GM23338 (cell line): Measurements from ENCODE around the gene TCF7L2. TPM values are rescaled to one million over a fixed set of nuclear protein-coding genes. Genes with fewer than 3 reads are reported as not detected.

Experiments used
- ATAC-seq: fragments of 200-7000 bp; cut with Tn5 transposase; 3 replicates; pipeline ENCODE4 v1.9.1; 2020
- DNase-seq: peaks from one replicate; pipeline ENCODE4 v3.0.0-alpha.2; 2015; ENCODE audit warnings: low spot score
- H2AFZ ChIP-seq: fragments of 200-600 bp; sonication (generic); 2 replicates; pipeline ENCODE4 v1.8.0; 2016; ENCODE audit warnings: antibody characterized with exemption, mild to moderate bottlenecking, moderate library complexity
- H3F3A ChIP-seq: fragments of 200-600 bp; sonication (generic); replicated peaks from 2 replicates; pipeline ENCODE4 v1.8.0; 2017; ENCODE audit warnings: antibody characterized with exemption, mixed run types, low read depth
- H3K27ac ChIP-seq: fragments of 200-600 bp; sonication (generic); 2 replicates; pipeline ENCODE4 v1.6.1; 2016; ENCODE audit warnings: low read depth
- H3K27me3 ChIP-seq: fragments of 200-600 bp; sonication (generic); 2 replicates; pipeline ENCODE4 v1.8.0; 2016; ENCODE audit warnings: mild to moderate bottlenecking, mixed run types, moderate library complexity; ENCODE audit not compliant: insufficient read depth
- H3K36me3 ChIP-seq: fragments of 200-600 bp; sonication (generic); 2 replicates; pipeline ENCODE4 v1.8.0; 2016; ENCODE audit warnings: mild to moderate bottlenecking; ENCODE audit not compliant: insufficient read depth
- H3K4me1 ChIP-seq: fragments of 200-600 bp; sonication (generic); 2 replicates; pipeline ENCODE4 v1.8.0; 2016; ENCODE audit warnings: mild to moderate bottlenecking, moderate library complexity; ENCODE audit not compliant: insufficient read depth
- H3K4me2 ChIP-seq: fragments of 200-600 bp; sonication (generic); 2 replicates; pipeline ENCODE4 v1.7.1; 2017; ENCODE audit warnings: mixed run types
- H3K4me3 ChIP-seq: fragments of 200-600 bp; sonication (generic); 2 replicates; pipeline ENCODE4 v1.6.1; 2016; ENCODE audit warnings: mixed run types
- H3K79me2 ChIP-seq: fragments of 200-600 bp; sonication (generic); replicated peaks from 2 replicates; pipeline ENCODE4 v1.8.0; 2017; ENCODE audit warnings: mild to moderate bottlenecking; ENCODE audit not compliant: insufficient read depth
- H3K9me2 ChIP-seq: fragments of 200-600 bp; sonication (generic); 2 replicates; pipeline ENCODE4 v1.8.0; 2017; ENCODE audit not compliant: insufficient read depth
- H4K20me1 ChIP-seq: fragments of 200-600 bp; sonication (generic); replicated peaks from 2 replicates; pipeline ENCODE4 v1.8.0; 2017; ENCODE audit warnings: mild to moderate bottlenecking; ENCODE audit not compliant: insufficient read depth
- H3K27ac Mint-ChIP-seq: 2 replicates; pipeline ENCODE4 v1.8.0; 2020; ENCODE audit warnings: inconsistent platforms, mild to moderate bottlenecking, moderate library complexity, mixed read lengths
- H3K27me3 Mint-ChIP-seq: 3 replicates; pipeline ENCODE4 v1.8.0; 2022; ENCODE audit warnings: low read depth, mild to moderate bottlenecking, moderate library complexity, mixed read lengths, inconsistent platforms; ENCODE audit not compliant: insufficient read depth, poor library complexity
- H3K36me3 Mint-ChIP-seq: 3 replicates; pipeline ENCODE4 v1.8.0; 2021; ENCODE audit warnings: low read depth, mild to moderate bottlenecking, inconsistent platforms, moderate library complexity, mixed read lengths
- H3K4me1 Mint-ChIP-seq: 3 replicates; pipeline ENCODE4 v1.8.0; 2020; ENCODE audit warnings: mild to moderate bottlenecking, inconsistent platforms, mixed read lengths
- H3K4me3 Mint-ChIP-seq: 3 replicates; pipeline ENCODE4 v1.8.0; 2021; ENCODE audit warnings: moderate library complexity, mild to moderate bottlenecking, inconsistent platforms, mixed read lengths
- H3K9me3 Mint-ChIP-seq: 3 replicates; pipeline ENCODE4 v1.8.0; 2020; ENCODE audit warnings: moderate library complexity, mild to moderate bottlenecking, inconsistent platforms, mixed read lengths
- CREB1 ChIP-seq: fragments of 250-450 bp; sonication (Bioruptor Pico); IDR thresholded peaks from 2 replicates; pipeline ENCODE4 v1.5.0; 2020; ENCODE audit warnings: low read depth, mild to moderate bottlenecking, moderate library complexity
- EZH2phosphoT487 ChIP-seq: fragments of 200-600 bp; sonication (generic); IDR thresholded peaks from one replicate; pipeline ENCODE4 v1.8.1; 2018; ENCODE audit warnings: antibody characterized with exemption; ENCODE audit not compliant: unreplicated experiment
- NANOG ChIP-seq: IDR thresholded peaks from 2 replicates; pipeline ENCODE4 v1.6.1; 2016; ENCODE audit warnings: antibody characterized with exemption, borderline replicate concordance
- POLR2AphosphoS5 ChIP-seq: IDR thresholded peaks from 2 replicates; pipeline ENCODE4 v1.6.1; 2016; ENCODE audit warnings: antibody characterized with exemption, low read depth
- STAT1 ChIP-seq: IDR thresholded peaks from one replicate; pipeline ENCODE4 v1.6.1; 2016; ENCODE audit warnings: antibody characterized with exemption; ENCODE audit not compliant: unreplicated experiment
- ZNF114 ChIP-seq: fragments of 250-450 bp; sonication (Bioruptor Pico); IDR thresholded peaks from 2 replicates; pipeline ENCODE4 v1.5.0; 2020; ENCODE audit warnings: mild to moderate bottlenecking, moderate library complexity
- ZNF331 ChIP-seq: fragments of 250-450 bp; sonication (Bioruptor Pico); IDR thresholded peaks from 2 replicates; pipeline ENCODE4 v1.5.0; 2020; ENCODE audit warnings: low read depth, mild to moderate bottlenecking, moderate library complexity
- polyA plus RNA-seq: library from polyadenylated mRNA; unstranded; fragments of >200 nt; fragmentation: Nextera tagmentation; extraction: Ambion mirVana; gene quantifications from 2 replicates; pipeline ENCODE4 v1.2.1, GENCODE V29; 2016
- total RNA-seq: library from RNA; depleted of rRNA; stranded (reverse); fragments of >200 nt; shearing (Covaris generic); gene quantifications from 2 replicates; pipeline ENCODE4 v1.2.3, GENCODE V29; 2014
- TF ChIP-seq, protein P1 (sequence below), 2 experiments: fragments of 200-600 bp in 1 of 2; sonication (generic) in 1 of 2; conservative IDR thresholded peaks; 2 replicates each; pipeline versions ENCODE4 v1.5.1 to v1.6.1; 2016 to 2017; ENCODE audit warnings: antibody characterized with exemption in 2 of 2, low read depth in 2 of 2, mild to moderate bottlenecking in 2 of 2, moderate library complexity in 1 of 2
- TF ChIP-seq, protein P2 (sequence below): fragments of 250-450 bp; sonication (Bioruptor Pico); IDR thresholded peaks from 2 replicates; pipeline ENCODE4 v1.5.0; 2020; ENCODE audit warnings: mild to moderate bottlenecking, moderate library complexity
- TF ChIP-seq, protein P3 (sequence below): IDR thresholded peaks from 2 replicates; pipeline ENCODE4 v1.6.1; 2016; ENCODE audit warnings: antibody characterized with exemption

The TCF7L2 gene
- total and polyA plus RNA-seq, 2 experiments from 2014 or later: 32.2 to 80.8 TPM

DNA sequence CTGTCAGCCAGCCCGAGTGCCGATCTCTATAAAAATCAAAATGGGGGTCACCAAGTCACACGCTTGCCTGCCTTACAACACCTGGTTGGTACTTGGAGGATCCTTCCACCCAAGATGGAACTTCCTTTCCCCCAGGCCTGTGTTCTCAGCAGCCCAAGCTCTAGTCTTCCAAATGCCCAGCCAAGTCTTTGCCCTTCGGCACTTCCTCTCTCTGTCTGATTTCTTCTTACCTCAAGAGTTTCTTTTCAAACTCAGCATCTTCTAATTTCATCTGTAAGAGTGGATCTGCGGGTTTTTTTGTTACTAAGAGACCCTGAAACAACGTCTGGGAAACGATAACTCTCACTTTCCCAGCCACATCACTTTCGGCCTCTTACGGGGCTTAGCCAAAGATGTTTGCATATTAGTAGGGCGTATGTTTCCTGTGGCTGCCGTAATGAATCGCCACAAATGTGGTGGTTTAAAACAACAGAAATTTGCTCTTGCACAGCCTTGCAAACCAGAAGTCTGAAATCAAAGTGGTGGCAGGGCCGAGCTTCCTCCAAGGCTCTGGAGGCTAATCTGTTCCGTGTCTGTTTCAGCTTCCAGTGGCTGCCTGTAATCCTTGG, 219.9 kb downstream of the TCF7L2 start:
- Histone ChIP-seq H3K27ac (no peak overlapping the region; the same call in 1 of the 2 replicates), H3K36me3 (no peaks in the 10 kb centered on the region), H3K9me2 (peaks cover 3% of the 10 kb centered on the region; the same call in 1 of the 2 replicates), H3F3A (peaks cover 5% of the 10 kb centered on the region; the same call in 1 of the 2 replicates), H4K20me1 (no peaks in the 10 kb centered on the region; the same call in 1 of the 2 replicates), H3K4me2 (no peak overlapping the region), H3K79me2 (no peaks in the 10 kb centered on the region), H2AFZ (no peak overlapping the region), H3K4me3 (no peak overlapping the region), H3K27me3 (no peaks in the 10 kb centered on the region), H3K4me1 (peaks cover 44% of the 10 kb centered on the region)
- no peaks in the 10 kb centered on the region for H3K9me3 Mint-ChIP-seq
- H3K27ac Mint-ChIP-seq: peak overlapping the region; percentile 60; the same call in 1 of the 2 replicates
- H3K27me3 Mint-ChIP-seq: peaks cover 19% of the 10 kb centered on the region
- TF ChIP-seq EZH2phosphoT487 (no peak), ZNF331 (CRISPR knock-in tag) (no peak), NANOG (no peak), POLR2AphosphoS5 (no peak), ZNF114 (CRISPR knock-in tag) (no peak), CREB1 (CRISPR knock-in tag) (no peak), STAT1 (no peak)
- TF ChIP-seq, protein P1, sequence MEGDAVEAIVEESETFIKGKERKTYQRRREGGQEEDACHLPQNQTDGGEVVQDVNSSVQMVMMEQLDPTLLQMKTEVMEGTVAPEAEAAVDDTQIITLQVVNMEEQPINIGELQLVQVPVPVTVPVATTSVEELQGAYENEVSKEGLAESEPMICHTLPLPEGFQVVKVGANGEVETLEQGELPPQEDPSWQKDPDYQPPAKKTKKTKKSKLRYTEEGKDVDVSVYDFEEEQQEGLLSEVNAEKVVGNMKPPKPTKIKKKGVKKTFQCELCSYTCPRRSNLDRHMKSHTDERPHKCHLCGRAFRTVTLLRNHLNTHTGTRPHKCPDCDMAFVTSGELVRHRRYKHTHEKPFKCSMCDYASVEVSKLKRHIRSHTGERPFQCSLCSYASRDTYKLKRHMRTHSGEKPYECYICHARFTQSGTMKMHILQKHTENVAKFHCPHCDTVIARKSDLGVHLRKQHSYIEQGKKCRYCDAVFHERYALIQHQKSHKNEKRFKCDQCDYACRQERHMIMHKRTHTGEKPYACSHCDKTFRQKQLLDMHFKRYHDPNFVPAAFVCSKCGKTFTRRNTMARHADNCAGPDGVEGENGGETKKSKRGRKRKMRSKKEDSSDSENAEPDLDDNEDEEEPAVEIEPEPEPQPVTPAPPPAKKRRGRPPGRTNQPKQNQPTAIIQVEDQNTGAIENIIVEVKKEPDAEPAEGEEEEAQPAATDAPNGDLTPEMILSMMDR (conservative IDR thresholded peaks at IDR 0.05; ENCODE audit: low read depth in 2 of 2): no peak
- TF ChIP-seq, protein P2, sequence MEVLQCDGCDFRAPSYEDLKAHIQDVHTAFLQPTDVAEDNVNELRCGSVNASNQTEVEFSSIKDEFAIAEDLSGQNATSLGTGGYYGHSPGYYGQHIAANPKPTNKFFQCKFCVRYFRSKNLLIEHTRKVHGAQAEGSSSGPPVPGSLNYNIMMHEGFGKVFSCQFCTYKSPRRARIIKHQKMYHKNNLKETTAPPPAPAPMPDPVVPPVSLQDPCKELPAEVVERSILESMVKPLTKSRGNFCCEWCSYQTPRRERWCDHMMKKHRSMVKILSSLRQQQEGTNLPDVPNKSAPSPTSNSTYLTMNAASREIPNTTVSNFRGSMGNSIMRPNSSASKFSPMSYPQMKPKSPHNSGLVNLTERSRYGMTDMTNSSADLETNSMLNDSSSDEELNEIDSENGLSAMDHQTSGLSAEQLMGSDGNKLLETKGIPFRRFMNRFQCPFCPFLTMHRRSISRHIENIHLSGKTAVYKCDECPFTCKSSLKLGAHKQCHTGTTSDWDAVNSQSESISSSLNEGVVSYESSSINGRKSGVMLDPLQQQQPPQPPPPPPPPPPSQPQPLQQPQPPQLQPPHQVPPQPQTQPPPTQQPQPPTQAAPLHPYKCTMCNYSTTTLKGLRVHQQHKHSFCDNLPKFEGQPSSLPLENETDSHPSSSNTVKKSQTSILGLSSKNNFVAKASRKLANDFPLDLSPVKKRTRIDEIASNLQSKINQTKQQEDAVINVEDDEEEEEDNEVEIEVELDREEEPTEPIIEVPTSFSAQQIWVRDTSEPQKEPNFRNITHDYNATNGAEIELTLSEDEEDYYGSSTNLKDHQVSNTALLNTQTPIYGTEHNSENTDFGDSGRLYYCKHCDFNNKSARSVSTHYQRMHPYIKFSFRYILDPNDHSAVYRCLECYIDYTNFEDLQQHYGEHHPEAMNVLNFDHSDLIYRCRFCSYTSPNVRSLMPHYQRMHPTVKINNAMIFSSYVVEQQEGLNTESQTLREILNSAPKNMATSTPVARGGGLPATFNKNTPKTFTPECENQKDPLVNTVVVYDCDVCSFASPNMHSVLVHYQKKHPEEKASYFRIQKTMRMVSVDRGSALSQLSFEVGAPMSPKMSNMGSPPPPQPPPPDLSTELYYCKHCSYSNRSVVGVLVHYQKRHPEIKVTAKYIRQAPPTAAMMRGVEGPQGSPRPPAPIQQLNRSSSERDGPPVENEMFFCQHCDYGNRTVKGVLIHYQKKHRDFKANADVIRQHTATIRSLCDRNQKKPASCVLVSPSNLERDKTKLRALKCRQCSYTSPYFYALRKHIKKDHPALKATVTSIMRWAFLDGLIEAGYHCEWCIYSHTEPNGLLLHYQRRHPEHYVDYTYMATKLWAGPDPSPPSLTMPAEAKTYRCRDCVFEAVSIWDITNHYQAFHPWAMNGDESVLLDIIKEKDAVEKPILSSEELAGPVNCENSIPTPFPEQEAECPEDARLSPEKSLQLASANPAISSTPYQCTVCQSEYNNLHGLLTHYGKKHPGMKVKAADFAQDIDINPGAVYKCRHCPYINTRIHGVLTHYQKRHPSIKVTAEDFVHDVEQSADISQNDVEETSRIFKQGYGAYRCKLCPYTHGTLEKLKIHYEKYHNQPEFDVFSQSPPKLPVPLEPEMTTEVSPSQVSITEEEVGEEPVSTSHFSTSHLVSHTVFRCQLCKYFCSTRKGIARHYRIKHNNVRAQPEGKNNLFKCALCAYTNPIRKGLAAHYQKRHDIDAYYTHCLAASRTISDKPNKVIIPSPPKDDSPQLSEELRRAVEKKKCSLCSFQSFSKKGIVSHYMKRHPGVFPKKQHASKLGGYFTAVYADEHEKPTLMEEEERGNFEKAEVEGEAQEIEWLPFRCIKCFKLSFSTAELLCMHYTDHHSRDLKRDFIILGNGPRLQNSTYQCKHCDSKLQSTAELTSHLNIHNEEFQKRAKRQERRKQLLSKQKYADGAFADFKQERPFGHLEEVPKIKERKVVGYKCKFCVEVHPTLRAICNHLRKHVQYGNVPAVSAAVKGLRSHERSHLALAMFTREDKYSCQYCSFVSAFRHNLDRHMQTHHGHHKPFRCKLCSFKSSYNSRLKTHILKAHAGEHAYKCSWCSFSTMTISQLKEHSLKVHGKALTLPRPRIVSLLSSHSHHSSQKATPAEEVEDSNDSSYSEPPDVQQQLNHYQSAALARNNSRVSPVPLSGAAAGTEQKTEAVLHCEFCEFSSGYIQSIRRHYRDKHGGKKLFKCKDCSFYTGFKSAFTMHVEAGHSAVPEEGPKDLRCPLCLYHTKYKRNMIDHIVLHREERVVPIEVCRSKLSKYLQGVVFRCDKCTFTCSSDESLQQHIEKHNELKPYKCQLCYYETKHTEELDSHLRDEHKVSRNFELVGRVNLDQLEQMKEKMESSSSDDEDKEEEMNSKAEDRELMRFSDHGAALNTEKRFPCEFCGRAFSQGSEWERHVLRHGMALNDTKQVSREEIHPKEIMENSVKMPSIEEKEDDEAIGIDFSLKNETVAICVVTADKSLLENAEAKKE: no peak
- TF ChIP-seq, protein P3, sequence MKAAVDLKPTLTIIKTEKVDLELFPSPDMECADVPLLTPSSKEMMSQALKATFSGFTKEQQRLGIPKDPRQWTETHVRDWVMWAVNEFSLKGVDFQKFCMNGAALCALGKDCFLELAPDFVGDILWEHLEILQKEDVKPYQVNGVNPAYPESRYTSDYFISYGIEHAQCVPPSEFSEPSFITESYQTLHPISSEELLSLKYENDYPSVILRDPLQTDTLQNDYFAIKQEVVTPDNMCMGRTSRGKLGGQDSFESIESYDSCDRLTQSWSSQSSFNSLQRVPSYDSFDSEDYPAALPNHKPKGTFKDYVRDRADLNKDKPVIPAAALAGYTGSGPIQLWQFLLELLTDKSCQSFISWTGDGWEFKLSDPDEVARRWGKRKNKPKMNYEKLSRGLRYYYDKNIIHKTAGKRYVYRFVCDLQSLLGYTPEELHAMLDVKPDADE: no peak
- no peak for ATAC-seq
- H3K4me1 Mint-ChIP-seq: peaks cover 51% of the 10 kb centered on the region
- peaks cover 4% of the 10 kb centered on the region; the same call in 1 of the 3 replicates for H3K36me3 Mint-ChIP-seq
- H3K4me3 Mint-ChIP-seq: no peak overlapping the region
- no peak for DNase-seq
